K562 (cell line): ENCODE measurements around the gene CCDC192. TPM values are rescaled to one million over a fixed set of nuclear protein-coding genes. Genes with fewer than 3 reads are reported as not detected.

Experiments used
- BDP1 ChIP-seq: IDR thresholded peaks from 3 replicates; pipeline ENCODE4 v1.6.1; 2011; ENCODE audit not compliant: insufficient read length, insufficient read depth
- CTBP1 ChIP-seq: fragments of 450-650 bp; IDR thresholded peaks from 2 replicates; pipeline ENCODE4 v1.6.1; 2016; ENCODE audit warnings: borderline replicate concordance
- KAT2B ChIP-seq: IDR thresholded peaks from one replicate; pipeline ENCODE4 v1.6.1; 2012; ENCODE audit warnings: low read depth, mild to moderate bottlenecking, control low read depth, inconsistent platforms, low read length, moderate library complexity
- KLF10 ChIP-seq: fragments of 250-450 bp; sonication (Bioruptor Pico); IDR thresholded peaks from 2 replicates; pipeline ENCODE4 v1.6.1; 2021; ENCODE audit warnings: matching md5 sums
- NFE2L1 ChIP-seq: fragments of 450-650 bp; IDR thresholded peaks from 2 replicates; pipeline ENCODE4 v1.6.1; 2016; ENCODE audit warnings: missing genetic modification characterization, low read depth, mild to moderate bottlenecking, missing compliant biosample characterization, moderate library complexity, borderline replicate concordance
- NR4A1 ChIP-seq, 2 experiments: fragments of 250-450 bp in 1 of 2; fragments of 450-650 bp in 1 of 2; sonication (Bioruptor Pico) in 1 of 2; IDR thresholded peaks; 2 replicates each; pipeline versions ENCODE4 v1.4.0 to v1.6.1; 2016 to 2020; ENCODE audit warnings: mild to moderate bottlenecking in 2 of 2, missing compliant biosample characterization in 1 of 2, missing genetic modification characterization in 1 of 2, moderate library complexity in 1 of 2
- TBL1XR1 ChIP-seq, 2 experiments: IDR thresholded peaks; 2 replicates each; pipeline ENCODE4 v1.6.1; 2012; ENCODE audit warnings: improper control_type of control experiment in 2 of 2, low read length in 2 of 2, mild to moderate bottlenecking in 1 of 2
- ZBED1 ChIP-seq: IDR thresholded peaks from 2 replicates; pipeline ENCODE4 v1.6.1; 2014
- ZNF354B ChIP-seq: fragments of 250-450 bp; sonication (Bioruptor Pico); IDR thresholded peaks from 2 replicates; pipeline ENCODE4 v1.4.0; 2020
- polyA plus RNA-seq, 8 experiments: library from polyadenylated mRNA; depleted of rRNA in 4 of 8; stranded (reverse) in 5 of 8; unstranded in 3 of 8; fragments of >200 nt; fragmentation: Nextera tagmentation in 2 of 8; fragmentation: Illumina TruSeq in 1 of 8; extraction: Ambion mirVana in 2 of 8; extraction: Trizol in 1 of 8; gene quantifications; 2 replicates each; pipeline versions ENCODE4 v1.2.1 to v1.2.3, GENCODE V29; 2011 to 2014; ENCODE audit warnings: inconsistent platforms in 1 of 8, missing spikeins in 1 of 8
- total RNA-seq, 7 experiments: library from RNA; depleted of rRNA in 6 of 7; stranded (reverse); fragments of >200 nt in 6 of 7; fragmentation: Illumina TruSeq in 2 of 7; extraction: Trizol in 2 of 7; gene quantifications; 2 replicates each; pipeline versions ENCODE4 v1.2.1 to v1.2.3, GENCODE V29; 2011 to 2021; ENCODE audit warnings: low replicate concordance in 1 of 7
- TF ChIP-seq, protein P1 (sequence below): fragments of 450-650 bp; IDR thresholded peaks from 2 replicates; pipeline ENCODE4 v1.6.1; 2016
- TF ChIP-seq, protein P2 (sequence below), 3 experiments: fragments of 200-800 bp in 1 of 3; fragments of 250-450 bp in 1 of 3; fragments of 450-650 bp in 1 of 3; sonication (Bioruptor Pico) in 1 of 3; sonication (Bioruptor generic) in 1 of 3; formaldehyde crosslinking in 1 of 3; IDR thresholded peaks; 2 replicates each; pipeline versions ENCODE4 v1.6.1 to v1.8.0; 2016 to 2022; ENCODE audit warnings: mild to moderate bottlenecking in 2 of 3, missing genetic modification characterization in 2 of 3, missing compliant biosample characterization in 1 of 3, moderate library complexity in 1 of 3

The CCDC192 gene
- total and polyA plus RNA-seq, 9 of the 15 experiments (the other 6 are each of a cell fraction or from before 2014, with no cell fraction given): 0.21 to 0.66 (median 0.38) TPM; not detected in 2

- TF ChIP-seq ZNF354B (CRISPR knock-in tag) (no peak), NR4A1 (CRISPR knock-in tag; IDR thresholded peaks at IDR 0.05) (no peak), NR4A1 (tag; IDR thresholded peaks at IDR 0.05) (no peak), ZBED1 (no peak), TBL1XR1 (IDR thresholded peaks at IDR 0.05; ENCODE audit: low read length in 2 of 2) (no peak), KLF10 (CRISPR knock-in tag) (no peak), CTBP1 (no peak), NFE2L1 (tag) (no peak), BDP1 (no peak), KAT2B (no peak)
- TF ChIP-seq, protein P1, sequence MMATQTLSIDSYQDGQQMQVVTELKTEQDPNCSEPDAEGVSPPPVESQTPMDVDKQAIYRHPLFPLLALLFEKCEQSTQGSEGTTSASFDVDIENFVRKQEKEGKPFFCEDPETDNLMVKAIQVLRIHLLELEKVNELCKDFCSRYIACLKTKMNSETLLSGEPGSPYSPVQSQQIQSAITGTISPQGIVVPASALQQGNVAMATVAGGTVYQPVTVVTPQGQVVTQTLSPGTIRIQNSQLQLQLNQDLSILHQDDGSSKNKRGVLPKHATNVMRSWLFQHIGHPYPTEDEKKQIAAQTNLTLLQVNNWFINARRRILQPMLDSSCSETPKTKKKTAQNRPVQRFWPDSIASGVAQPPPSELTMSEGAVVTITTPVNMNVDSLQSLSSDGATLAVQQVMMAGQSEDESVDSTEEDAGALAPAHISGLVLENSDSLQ: no peak
- TF ChIP-seq, protein P2, sequence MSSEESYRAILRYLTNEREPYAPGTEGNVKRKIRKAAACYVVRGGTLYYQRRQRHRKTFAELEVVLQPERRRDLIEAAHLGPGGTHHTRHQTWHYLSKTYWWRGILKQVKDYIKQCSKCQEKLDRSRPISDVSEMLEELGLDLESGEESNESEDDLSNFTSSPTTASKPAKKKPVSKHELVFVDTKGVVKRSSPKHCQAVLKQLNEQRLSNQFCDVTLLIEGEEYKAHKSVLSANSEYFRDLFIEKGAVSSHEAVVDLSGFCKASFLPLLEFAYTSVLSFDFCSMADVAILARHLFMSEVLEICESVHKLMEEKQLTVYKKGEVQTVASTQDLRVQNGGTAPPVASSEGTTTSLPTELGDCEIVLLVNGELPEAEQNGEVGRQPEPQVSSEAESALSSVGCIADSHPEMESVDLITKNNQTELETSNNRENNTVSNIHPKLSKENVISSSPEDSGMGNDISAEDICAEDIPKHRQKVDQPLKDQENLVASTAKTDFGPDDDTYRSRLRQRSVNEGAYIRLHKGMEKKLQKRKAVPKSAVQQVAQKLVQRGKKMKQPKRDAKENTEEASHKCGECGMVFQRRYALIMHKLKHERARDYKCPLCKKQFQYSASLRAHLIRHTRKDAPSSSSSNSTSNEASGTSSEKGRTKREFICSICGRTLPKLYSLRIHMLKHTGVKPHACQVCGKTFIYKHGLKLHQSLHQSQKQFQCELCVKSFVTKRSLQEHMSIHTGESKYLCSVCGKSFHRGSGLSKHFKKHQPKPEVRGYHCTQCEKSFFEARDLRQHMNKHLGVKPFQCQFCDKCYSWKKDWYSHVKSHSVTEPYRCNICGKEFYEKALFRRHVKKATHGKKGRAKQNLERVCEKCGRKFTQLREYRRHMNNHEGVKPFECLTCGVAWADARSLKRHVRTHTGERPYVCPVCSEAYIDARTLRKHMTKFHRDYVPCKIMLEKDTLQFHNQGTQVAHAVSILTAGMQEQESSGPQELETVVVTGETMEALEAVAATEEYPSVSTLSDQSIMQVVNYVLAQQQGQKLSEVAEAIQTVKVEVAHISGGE (CRISPR knock-in tag; IDR thresholded peaks at IDR 0.05): no peak
- TF ChIP-seq, all 486 proteins: peak for 0
Measured at GRCh38 chr5:127834094-127834531, 130.9 kb downstream of the CCDC192 start (continued).
